Measurements from ENCODE around the gene PPFIBP1. TPM values are rescaled to one million over a fixed set of nuclear protein-coding genes. Genes with fewer than 3 reads are reported as not detected.

The PPFIBP1 gene
- total RNA-seq, 2 donors from 2014 or later = 61.3 to 121 TPM

GRCh38 chr12:27486961-27487360 lies 37.0 kb upstream of the PPFIBP1 start:
- intact Hi-C loops (cut with DNase I) = no loop called here
- no peak overlapping the region for H3K27ac ChIP-seq
- no peak overlapping the region for H3K4me3 ChIP-seq
- no peaks in the 10 kb centered on the region for H3K36me3 ChIP-seq
- TF ChIP-seq POLR2AphosphoS5 (IDR thresholded peaks at IDR 0.05) = no peak
- TF ChIP-seq CTCF (IDR thresholded peaks at IDR 0.05) = no peak
- no peak for TF ChIP-seq POLR2A (IDR thresholded peaks at IDR 0.05)
- H3K9me3 ChIP-seq = no peaks in the 10 kb centered on the region
- H3K27me3 ChIP-seq (replicated peaks; ENCODE audit: insufficient read depth) = no peaks in the 10 kb centered on the region
- DNase-seq (ENCODE audit: low spot score) = no peak
- no peaks in the 10 kb centered on the region for H3K4me1 ChIP-seq (replicated peaks)

GRCh38 chr12:27488479-27488878 lies 35.5 kb upstream of the PPFIBP1 start:
- Histone ChIP-seq H3K27ac (no peak overlapping the region), H3K4me1 (replicated peaks) (no peaks in the 10 kb centered on the region), H3K36me3 (no peaks in the 10 kb centered on the region), H3K4me3 (no peak overlapping the region), H3K9me3 (no peaks in the 10 kb centered on the region), H3K27me3 (replicated peaks; ENCODE audit: insufficient read depth) (no peaks in the 10 kb centered on the region)
- TF ChIP-seq POLR2A (IDR thresholded peaks at IDR 0.05) (no peak), POLR2AphosphoS5 (IDR thresholded peaks at IDR 0.05) (no peak), CTCF (IDR thresholded peaks at IDR 0.05) (no peak)
- WGBS = 83% methylated on average over 5 of the region's 5 CpGs
- no peak for DNase-seq (ENCODE audit: low spot score)
- intact Hi-C loops (cut with DNase I) = no loop called here

GRCh38 chr12:27491226-27491625 lies 32.8 kb upstream of the PPFIBP1 start:
- intact Hi-C loops (cut with DNase I) = no loop called here
- no peak overlapping the region for H3K27ac ChIP-seq
- H3K4me1 ChIP-seq (replicated peaks) = no peaks in the 10 kb centered on the region
- DNase-seq (ENCODE audit: low spot score) = no peak
- no peaks in the 10 kb centered on the region for H3K27me3 ChIP-seq (replicated peaks; ENCODE audit: insufficient read depth)
- WGBS = 80% methylated on average over 2 of the region's 2 CpGs
- no peak overlapping the region for H3K4me3 ChIP-seq
- H3K36me3 ChIP-seq = no peaks in the 10 kb centered on the region
- H3K9me3 ChIP-seq = no peaks in the 10 kb centered on the region
- no peak for TF ChIP-seq POLR2A (IDR thresholded peaks at IDR 0.05)
- no peak for TF ChIP-seq POLR2AphosphoS5 (IDR thresholded peaks at IDR 0.05)
- TF ChIP-seq CTCF (IDR thresholded peaks at IDR 0.05) = no peak

- TF ChIP-seq CTCF (IDR thresholded peaks at IDR 0.05) (no peak), POLR2A (IDR thresholded peaks at IDR 0.05) (no peak), POLR2AphosphoS5 (IDR thresholded peaks at IDR 0.05) (no peak)
- Histone ChIP-seq H3K9me3 (no peaks in the 10 kb centered on the region), H3K36me3 (no peaks in the 10 kb centered on the region), H3K27me3 (replicated peaks; ENCODE audit: insufficient read depth) (no peaks in the 10 kb centered on the region), H3K4me3 (no peak overlapping the region), H3K27ac (no peak overlapping the region), H3K4me1 (replicated peaks) (no peaks in the 10 kb centered on the region)
- intact Hi-C loops (cut with DNase I) = no loop called here
- no peak for DNase-seq (ENCODE audit: low spot score)
- 60% methylated on average over 6 of the region's 6 CpGs for WGBS
These were observed 30.6 kb upstream of the PPFIBP1 start for GRCh38 chr12:27493260-27493940.

- intact Hi-C loops (cut with DNase I) = no loop called here
- no peak overlapping the region for H3K27ac ChIP-seq
- no peak for TF ChIP-seq POLR2A (IDR thresholded peaks at IDR 0.05)
- TF ChIP-seq POLR2AphosphoS5 (IDR thresholded peaks at IDR 0.05) = no peak
- no peak for TF ChIP-seq CTCF (IDR thresholded peaks at IDR 0.05)
- no peaks in the 10 kb centered on the region for H3K36me3 ChIP-seq
- no peak for DNase-seq (ENCODE audit: low spot score)
- no peaks in the 10 kb centered on the region for H3K9me3 ChIP-seq
- H3K4me1 ChIP-seq (replicated peaks) = no peaks in the 10 kb centered on the region
- H3K27me3 ChIP-seq (replicated peaks; ENCODE audit: insufficient read depth) = no peaks in the 10 kb centered on the region
- WGBS = 71% methylated on average over 3 of the region's 3 CpGs
- no peak overlapping the region for H3K4me3 ChIP-seq
These were observed 26.6 kb upstream of the PPFIBP1 start for GRCh38 chr12:27497446-27497845.

Data from prostate gland (tissue), 2 donors.